Stimulated activated naive CD8-positive, alpha-beta T cell treated with anti-CD3 and anti-CD28 coated beads, Interleukin-15, Interleukin-2, amounts not matched to agents 100 U/mL and 50 U/mL, for 24 hours (primary cell): ENCODE measurements around the gene TAF5L.
"Not testable (repeated sequence)": the region's sequence is repeated elsewhere in the genome, so short reads cannot be mapped to it uniquely, and the experiment has no call there.

Experiments used
- ATAC-seq: fragments of 150-1000 bp; cut with Tn5 transposase; one replicate; pipeline ENCODE4 v1.10.0; 2021
- DNase-seq: peaks from one replicate; pipeline ENCODE4 v3.0.0; 2021

Gene TAF5L

DNA sequence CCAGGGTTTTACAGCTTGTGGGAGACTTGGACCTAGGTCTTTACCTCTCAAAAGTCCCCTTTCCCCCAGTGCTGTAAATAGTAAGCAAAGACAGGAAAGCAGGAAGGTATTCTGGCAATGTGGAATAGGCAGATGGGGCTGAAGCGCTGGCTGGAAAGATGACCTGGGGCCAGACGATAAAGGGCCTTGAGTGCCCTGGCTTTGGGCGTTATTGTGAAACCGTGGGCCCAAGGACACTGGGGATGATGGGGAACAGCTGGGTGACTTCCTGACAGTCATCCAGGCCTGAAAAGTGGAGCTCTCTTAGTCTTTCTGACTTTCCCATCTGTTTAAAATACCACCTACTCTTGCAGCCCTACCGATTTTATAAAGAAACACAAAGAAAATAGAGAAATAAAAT lies 16.5 kb upstream of the TAF5L start:
- DNase-seq (no peak), ATAC-seq (no peak)

DNA sequence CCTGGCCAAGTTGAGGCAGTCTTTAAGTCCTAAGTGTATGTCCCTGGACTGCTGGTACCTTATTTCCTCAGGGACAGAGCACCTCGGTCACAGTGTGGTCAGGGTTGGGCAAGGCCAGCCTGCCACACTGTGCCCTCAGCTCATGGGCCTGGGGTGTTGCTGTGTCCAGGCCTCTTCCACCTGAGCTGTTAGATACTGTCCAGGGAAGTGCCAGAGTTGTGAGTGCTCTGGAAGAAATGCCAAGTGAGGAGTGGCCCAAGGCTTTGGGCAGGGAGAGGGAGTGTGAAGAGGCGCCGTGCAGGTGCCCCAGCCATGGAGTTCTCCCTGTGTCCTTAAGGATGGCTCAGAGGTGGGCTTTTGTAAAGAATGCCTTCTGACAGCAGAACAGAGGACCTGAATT lies 15.4 kb upstream of the TAF5L start:
- ATAC-seq (no peak), DNase-seq (no peak)

DNA sequence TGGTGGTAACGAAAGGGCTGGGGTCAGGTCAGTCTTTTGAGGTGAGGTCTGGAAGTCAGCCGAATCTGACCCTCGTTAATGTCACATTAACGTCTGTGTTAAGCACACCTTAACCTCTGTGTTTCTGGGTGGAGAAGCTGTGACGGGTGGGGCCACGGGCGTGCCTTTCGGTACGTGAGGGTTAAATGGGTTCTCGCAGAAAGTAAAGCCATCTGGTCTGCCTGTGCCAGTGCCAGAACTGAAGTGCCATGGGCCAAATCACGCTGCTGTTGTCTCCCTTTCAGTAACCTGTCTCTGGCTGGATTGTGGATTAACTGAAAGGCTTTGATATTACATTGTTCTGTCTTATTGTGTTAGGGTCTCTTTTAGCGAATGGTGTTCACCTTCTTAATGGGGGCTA lies 14.5 kb upstream of the TAF5L start:
- DNase-seq (no peak), ATAC-seq (no peak)

DNA sequence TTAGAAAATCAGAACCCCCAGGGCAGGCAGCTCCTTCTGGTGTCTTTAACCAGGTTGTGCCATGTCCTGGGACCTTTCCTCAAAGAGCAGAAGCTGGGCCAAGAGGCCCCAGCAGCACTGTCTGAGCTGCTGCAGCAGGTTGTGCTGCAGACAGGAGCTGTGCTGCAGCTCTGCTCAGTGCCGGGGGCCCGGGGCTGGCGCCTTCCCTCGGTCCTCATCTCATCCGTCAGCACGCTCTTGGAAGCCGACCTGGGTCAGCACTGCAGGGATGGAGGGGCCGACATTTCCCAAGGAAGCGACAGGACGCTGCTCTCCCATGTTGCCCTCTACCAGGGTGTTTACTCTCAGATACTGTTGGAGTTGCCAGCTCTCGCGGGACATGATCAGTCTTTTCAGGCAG lies 11.8 kb upstream of the TAF5L start:
- no peak for DNase-seq
- ATAC-seq, result no peak

DNA sequence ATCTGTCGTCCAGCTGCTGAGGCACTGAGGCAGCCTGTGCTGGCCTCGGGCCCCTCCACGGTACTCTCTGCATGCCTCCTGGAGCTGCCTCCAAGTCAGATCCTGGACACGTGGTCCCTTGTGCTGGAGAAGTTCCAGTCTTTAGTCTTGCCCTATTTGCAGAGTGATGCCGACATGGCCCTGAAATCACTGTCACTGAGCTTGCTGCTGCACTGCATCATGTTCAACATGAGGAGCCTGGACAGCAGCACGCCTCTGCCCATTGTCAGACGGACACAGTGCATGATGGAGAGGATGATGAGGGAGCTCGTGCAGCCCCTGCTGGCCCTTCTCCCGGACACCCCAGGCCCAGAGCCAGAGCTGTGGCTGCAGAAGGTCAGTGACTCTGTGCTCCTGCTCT lies 10.1 kb upstream of the TAF5L start:
- no peak for ATAC-seq
- DNase-seq, result no peak

DNA sequence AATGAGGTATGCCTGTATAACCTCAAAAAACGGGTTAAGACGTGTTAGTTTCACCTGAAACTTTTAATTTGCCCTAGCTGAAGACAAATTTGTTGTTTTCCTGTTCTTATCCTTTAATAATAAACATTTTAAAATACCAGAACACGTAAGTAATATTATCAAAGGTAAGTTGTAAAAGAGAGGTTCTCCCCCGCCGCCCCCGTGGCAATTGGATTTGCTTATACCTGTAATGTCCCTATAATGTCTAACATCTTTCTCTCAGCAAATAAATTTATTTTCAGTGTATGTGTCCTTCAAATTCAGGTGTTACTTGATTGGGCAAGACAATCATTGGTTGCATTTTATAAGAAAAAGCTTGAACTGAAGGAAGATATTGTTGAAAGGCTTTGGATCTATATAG lies 6.0 kb upstream of the TAF5L start:
- DNase-seq (no peak), ATAC-seq (no peak)

DNA sequence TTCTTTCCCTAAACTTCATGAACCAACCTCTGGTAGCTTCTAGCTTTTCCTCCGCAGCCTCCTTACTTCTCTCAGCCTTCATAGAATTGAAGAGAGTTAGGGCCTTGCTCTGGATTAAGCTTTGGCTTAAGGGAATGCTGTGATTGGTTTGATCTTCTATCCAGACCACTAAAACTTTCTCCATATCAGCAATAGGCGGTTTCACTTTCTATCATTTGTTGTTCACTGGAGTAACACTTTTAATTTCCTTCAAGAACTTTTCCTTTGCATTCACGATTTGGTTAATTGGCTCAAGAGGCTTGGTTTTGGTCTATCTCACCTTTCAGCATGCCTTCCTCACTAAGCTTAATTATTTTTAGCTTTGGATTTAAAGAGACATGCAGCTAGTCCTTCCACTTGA lies 5.2 kb upstream of the TAF5L start:
- DNase-seq (no peak), ATAC-seq (no peak)

DNA sequence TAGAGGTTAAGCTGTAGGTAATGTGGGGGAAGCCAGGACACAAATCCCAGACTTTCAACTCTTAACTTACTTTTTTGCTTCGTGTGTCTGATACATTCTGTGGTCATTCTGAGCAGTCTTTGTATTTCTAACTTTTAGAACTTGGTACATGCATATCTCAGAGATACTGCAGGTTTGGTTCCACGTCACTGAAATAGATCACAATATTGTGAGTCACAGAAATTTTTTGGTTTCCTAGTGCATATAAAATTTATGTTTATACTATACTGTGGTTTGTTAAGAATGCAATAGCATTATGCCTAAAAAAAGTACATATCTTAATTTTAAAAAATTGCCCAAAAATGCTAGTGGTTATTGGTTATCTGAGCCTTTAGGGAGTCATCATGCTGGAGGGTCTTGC lies 3.3 kb upstream of the TAF5L start:
- DNase-seq (no peak), ATAC-seq (no peak)

DNA sequence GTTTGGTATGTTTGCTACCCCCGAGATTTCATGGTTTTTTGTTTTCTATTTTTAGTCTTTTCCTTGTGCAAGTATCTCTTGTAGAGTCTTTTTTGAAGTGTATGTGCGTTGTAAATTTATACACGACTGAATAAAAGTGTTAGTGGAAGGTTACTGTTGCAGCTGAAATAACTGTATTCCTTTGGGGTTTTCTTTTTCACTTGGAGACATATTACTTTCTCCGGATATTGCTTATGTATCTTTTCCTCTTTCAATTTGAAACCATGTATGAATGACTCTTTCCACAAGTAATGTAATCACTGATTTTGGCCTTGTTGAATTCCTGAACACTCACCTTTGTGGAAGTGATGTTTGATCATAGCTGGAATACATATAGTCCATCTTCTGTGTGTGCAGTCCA lies 1.1 kb upstream of the TAF5L start:
- DNase-seq (no peak), ATAC-seq (no peak)

DNA sequence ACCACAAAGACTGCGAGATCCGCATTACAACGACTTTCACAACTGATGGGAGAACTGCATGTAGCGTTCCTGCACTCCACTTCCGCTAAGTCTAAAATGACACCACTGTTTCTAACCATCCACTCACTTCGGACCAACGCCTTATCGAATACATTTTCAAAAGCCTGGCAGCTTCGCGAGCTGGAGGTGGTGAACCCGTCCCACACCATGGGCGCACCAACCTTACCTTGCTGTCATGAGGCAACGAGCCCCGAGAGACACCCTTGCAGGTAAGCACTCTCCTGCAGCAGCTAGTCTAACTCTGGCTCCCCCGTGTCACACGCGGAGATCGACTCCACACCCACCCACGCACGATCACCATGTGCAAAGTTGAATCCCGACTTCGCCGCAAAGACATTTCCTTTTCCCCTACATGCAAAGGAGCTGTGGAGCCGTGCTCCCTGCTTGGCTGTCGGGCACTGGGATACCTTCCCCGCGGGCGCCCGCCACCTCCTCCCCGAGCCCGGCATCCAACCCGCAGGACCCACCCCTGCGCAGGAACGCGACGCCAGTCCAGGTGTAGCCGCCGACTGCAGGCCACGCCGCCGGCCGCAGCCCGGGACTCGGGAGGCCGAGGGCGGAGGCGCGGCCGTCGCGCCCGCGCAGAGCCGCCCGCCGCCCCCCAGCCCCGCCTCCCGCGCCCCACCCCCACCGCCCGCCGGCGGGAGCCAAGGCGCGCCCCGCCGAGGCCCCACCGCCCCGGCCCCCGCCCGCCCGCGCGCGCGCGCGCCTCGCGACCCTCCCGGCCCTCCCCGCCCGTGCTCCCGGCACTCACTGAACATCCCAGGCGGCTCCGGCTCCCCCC lies 629 bp downstream of the TAF5L start:
- peak; percentile 40 for ATAC-seq
- peak; percentile 70 for DNase-seq

DNA sequence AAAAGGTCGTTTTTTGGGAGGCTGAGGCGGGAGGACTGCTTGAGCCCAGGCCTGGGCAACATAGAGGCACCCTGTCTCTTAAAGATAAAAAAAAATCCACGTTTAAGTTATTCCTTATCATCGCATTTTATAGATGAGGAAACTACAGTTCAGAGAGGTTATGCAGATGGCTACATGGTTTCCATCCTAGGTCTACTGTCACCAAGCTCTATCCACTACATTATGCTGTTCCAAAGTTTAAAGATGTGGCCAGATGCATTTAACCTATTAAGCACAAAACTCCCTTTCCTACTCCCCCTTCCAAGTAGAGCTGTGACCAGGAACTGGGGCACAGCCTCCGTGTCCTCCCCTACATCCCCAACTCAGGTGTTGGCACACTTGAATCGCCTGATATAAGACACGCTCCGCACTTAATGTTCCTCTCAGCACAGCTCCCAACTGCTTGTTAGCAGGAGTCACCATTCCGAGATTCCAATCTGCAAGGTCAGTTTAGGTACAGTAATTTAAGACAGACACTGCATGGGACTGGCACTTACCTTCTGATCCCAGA lies 1.3 kb downstream of the TAF5L start:
- no peak for DNase-seq
- ATAC-seq, result no peak

DNA sequence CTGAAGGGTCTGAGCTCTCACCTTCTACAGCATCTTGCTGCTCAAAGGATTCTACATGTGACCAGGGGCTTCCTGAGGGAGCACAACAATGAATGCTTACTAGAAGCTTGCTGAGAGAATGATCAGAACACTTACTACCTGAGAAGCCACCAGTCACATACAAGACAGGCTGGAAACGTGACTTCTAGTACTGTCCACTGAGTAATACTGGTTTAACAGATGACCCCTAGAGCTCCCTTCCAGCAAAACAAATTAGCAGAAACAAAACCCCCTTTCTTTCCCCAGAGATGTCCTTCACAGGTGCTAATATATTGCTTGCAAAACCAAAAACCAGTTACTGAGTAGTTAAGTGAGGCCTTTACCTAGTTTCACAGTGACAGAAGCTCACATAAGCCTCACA lies 2.1 kb downstream of the TAF5L start:
- DNase-seq, result no peak

DNA sequence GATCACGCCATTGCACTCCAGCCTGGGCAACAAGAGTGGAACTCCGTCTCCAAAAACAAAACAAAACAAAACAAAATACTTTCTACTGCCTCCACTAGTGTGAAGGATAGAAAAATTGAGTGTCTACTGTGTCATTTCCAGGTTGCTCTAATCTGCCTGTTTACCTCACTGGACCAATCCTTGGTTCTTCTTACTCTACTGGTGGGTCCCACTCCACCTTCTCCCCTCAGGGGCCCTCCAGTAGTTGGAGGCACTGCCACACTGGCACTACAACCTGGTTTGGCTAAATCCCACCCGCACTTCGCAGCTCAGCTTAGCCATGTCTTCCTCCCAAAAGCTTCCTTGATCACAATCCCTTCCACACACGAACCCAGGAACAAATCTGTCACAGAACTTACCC lies 2.7 kb downstream of the TAF5L start:
- DNase-seq, result no peak

More for the DNA sequence above, 2.1 kb downstream of the TAF5L start:
- no peak for ATAC-seq

DNA sequence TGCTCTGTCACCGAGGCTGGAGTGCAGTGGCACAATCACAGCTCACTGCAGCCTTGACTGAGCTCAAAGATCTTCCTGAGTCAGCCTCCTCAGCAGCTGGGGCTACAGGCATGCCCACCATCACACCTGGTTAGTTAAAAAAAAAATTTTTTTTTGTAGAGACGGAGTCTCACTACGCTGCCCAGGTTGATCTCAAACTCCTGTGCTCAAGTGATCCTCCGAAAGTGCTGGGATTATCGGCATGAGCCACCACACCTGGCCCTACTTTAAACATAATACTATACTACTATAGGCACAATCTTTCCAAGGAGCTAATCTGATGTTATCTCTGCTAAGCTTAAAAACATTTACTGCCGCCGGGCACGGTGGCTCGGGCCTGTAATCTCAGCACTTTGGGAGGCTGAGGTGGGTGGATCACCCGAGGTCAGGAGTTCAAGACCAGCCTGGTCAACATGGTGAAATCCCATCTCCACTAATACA lies 3.2 kb downstream of the TAF5L start:
- ATAC-seq, DNase-seq: not testable (repeated sequence)

More for the DNA sequence above, 2.7 kb downstream of the TAF5L start:
- ATAC-seq, result no peak

DNA sequence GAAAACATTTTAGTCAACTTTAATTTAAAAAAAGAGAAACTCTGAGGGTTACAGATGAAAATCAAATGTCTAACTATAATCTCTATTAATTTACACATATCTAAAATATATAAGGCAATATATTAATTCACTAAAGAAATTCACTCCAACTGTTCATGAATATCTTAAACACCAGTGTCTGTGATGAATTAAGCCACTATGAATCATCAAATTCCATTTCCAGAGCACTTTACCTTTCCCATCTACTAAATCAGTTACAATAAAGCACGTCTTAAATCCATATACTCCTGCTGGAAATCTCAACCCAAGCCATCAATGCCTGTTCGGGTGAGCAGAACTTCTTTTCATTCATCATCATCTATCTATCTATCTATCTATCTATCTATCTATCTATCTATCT lies 4.3 kb downstream of the TAF5L start:
- DNase-seq, result no peak
- no peak for ATAC-seq

DNA sequence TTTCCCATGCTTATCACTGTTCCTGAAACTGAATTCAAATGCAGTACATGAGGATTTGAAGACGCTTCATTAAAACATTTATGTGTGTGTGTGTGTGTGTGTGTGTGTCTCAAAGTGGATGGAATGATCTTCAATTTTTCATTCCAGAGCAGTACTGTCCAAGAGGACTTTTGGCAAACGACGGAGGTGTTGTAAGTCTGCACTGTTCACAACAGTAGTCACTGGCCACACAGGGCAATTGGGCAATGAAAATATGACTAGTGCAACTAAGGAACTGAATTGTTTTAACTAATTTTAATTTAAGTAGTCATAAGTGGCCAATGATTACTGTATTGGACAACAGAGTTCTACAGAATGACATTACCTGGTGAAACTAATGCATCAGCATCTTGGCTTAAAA lies 5.0 kb downstream of the TAF5L start:
- ATAC-seq, result no peak
- no peak for DNase-seq

DNA sequence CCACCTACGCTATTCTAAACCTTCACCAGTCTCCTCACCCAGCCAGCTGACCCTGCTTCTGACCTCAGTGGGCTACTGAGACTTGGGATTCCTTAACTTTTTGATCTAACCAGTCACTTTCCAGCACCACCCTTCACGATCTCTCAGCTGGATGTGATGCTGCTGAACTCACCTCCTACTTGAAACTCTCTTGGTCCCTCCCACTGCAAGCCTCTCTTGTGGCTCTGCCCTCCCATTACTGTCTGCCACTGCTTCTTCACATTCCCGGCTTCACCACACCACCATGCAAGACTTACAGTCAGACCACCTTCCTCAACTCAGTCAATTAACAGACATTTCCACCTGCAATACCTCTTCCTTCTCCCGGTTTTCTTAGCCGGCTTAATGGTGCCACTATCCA lies 6.3 kb downstream of the TAF5L start:
- no peak for DNase-seq
- no peak for ATAC-seq

DNA sequence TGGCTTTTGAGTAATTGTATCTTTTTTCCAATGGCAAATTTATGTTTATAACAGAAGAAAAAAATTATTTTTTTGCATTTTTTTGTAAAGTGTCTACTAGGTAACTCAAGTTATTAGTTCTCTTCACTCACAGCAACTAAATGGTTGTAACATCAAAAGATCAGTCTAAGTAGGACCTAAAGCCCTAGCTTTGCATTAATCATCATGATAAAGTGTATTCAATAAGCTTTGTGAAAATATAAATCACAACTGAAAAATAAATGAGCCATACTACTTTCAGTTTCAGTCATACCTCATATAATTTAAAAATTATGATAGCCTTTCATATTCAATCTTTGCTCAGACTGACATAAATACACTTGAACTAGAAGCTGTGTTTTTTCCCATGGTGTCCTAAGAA lies 6.9 kb downstream of the TAF5L start:
- no peak for DNase-seq

DNA sequence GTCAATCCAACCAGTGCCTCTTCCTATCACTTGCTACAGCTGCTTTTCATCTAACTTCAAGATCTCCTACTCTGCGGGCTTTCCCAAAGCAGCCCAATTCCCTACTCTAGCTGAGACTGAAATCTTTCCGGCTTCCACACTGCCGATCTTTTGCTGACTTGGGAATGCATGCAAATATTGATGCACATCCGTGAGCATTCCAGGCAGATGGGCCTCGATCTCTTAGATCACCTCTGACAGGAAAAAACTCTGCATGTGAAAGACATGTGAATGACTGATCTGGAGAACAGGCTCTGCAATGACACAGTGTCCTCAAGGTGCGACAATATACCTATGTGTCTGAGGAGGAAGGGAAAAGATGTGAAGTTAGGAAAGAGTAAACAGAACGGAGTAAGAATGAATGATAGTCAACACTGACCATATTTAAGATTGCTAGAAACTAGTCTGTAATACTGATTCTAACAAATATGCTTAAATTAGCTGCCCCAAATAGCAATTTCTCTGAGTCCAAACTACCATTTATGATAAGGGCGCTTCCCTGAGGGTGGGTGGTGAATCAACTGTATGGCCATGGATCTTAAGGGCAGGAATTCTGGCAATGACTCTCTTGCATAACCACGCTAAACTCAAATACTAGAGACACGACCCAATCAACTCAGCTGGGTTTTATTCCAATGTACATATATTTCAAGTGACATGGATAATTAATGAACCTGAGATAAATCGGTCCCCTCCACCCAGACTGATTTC lies 8.4 kb downstream of the TAF5L start:
- no peak for ATAC-seq
- no peak for DNase-seq

More for the DNA sequence above, 6.9 kb downstream of the TAF5L start:
- peak; percentile 48 for ATAC-seq

DNA sequence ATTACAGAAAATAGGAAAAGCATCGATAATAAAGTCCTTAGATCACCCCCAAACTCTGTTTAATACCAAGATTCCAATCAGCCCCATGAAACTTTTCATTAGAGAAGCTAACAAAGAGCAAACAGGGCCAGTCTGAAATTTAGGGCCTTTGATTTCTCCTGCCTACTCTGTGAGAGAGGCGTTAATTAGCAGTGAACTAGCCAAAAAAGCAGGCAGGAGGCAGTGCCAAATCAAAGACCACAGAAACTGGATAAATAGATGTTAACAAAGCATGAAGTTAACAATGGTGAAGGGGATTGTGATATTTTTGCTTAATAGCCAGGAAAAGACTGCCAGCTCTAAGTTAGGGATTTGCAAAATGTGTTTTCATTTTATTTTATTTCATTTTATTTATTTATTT lies 11.2 kb downstream of the TAF5L start:
- no peak for DNase-seq
- ATAC-seq, result no peak

DNA sequence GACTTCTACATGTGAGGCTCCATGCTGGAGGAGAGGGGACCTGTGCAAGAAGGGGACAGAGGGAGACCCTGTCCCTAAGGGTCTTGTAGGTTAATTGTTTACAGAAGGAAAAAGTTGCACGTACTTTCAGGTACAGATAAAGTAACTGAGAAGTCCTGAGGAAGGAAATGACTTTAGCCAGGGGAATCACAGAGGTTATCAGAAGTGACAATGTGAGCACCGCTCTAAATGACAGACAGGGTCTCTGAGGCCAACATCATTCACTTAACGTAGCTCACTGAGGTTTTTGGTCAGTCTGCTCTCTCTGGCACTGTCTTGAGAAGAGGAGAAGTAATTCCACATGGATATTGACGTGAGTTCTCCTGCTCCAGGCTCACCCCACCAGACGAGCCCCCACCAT lies 12.0 kb downstream of the TAF5L start:
- DNase-seq, result no peak
- ATAC-seq, result no peak

DNA sequence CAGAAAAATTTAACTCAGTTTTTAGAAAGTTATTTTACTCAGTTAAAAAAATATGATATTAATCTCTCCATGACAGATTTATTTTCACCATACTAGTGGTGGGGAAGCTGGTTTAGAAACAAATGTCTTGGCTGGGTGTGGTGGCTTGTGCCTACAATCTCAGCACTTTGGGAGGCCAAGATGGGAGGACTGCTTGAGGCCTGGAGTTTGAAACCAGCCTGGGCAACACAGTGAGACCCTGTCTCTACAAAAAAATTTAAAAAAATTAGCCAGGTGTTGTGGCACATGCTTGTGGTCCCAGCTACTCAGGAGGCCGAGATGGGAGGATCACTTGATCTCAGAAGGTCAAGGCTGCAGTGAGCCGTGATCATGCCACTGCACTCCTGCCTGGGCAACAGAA lies 17.3 kb downstream of the TAF5L start:
- no peak for ATAC-seq
- DNase-seq, result no peak

DNA sequence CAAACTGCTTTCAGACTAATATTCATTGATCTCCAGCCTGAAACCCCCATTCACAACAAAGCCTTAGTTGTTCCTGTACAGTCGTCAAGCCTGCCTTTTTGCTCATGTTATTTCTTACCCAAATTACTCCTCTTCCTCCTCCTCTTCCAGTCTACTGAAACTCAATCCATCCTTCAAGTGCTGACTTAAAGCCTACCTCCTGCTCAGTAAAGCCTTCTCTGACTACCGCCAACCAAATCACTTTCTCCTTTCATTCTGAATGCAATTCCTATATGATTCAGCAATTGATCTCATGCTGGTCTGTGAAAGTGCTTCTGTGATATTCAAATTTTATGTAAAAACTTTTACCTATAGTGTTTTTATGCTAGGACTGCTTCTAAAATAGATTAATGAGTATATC lies 18.6 kb downstream of the TAF5L start:
- no peak for ATAC-seq

More for the DNA sequence above, 18.6 kb downstream of the TAF5L start:
- DNase-seq, result no peak
